ENCODE measurements around the gene CMC1. TPM values are rescaled to one million over a fixed set of nuclear protein-coding genes. Genes with fewer than 3 reads are reported as not detected.
A peak's percentile ranks its signal among the peaks of the same experiment; 100 is the strongest.
"Not testable (repeated sequence)": the region's sequence is repeated elsewhere in the genome, so short reads cannot be mapped to it uniquely, and the experiment has no call there.

CMC1 gene, protein sequence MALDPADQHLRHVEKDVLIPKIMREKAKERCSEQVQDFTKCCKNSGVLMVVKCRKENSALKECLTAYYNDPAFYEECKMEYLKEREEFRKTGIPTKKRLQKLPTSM
- total RNA-seq: 10 to 100 TPM in 3 of 4 donors, 1 to 10 TPM in 1; 7.0 to 39.6 (median 16.1) TPM

DNA sequence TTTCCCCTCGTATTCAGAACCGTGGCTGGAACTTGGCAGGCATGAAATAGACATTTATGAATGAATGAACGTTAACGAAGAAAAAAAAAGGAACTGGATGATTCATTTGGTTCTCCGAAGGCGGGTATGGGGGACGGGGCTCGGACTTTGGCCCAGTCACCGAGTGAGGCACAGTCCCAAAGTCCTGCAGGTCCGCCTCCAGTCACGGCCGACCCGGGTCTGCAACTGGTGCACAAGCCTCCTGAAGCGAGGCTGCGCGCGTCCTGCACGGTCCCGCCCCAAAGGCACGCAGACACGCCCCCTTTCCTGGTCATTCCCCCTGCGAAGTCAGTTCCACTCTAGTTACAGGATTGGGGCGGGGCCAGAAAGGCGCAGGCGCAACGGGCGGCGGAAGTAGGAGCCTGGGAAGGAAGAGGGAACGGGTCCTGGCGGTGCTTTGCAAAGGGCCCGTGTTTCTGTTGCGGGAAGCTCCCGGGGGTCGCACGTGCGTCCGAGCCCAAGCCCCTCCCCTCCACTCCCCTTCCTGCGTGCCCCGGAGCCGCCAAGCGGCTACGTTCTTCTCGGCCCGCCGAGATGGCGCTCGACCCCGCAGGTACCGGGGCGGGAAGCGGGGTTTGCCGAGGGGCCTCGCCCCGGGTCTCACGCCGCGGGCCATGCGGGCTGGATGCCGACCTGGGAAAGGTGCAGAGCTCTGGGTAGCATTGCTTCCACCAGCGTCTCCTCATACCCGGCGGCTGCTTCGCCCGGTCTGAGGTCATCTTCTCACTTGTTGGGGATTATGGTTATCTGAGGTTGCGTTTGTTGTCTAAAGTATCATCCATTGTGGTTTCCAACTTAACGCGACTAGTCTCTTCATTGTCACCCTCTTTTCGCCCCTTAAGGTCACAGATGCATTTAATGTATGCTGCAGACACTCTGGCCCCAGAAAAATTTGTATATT lies at the start of gene CMC1:
Gene CMC1, plus strand, starts transcription at position 399 of the 940 bp plus-strand sequence. Its CDS starts 175 bp downstream, at position 574.
- Histone ChIP-seq H3K9me3 (no peaks in the 10 kb centered on the region), H3K36me3 (no peaks in the 10 kb centered on the region), H3K27ac (peak within 1 kb of the TSS; percentile 85 to 95 (median 86)), H3K27me3 (no peaks in the 10 kb centered on the region), H3K4me3 (peak within 1 kb of the TSS; percentile 77 to 97 (median 92)), H3K4me1 (peaks cover 0 to 28% (median 3%) of the 10 kb centered on the region in 4 donors)
- peak; percentile 97 to 99 (median 99) for DNase-seq
- TF ChIP-seq, protein P1, sequence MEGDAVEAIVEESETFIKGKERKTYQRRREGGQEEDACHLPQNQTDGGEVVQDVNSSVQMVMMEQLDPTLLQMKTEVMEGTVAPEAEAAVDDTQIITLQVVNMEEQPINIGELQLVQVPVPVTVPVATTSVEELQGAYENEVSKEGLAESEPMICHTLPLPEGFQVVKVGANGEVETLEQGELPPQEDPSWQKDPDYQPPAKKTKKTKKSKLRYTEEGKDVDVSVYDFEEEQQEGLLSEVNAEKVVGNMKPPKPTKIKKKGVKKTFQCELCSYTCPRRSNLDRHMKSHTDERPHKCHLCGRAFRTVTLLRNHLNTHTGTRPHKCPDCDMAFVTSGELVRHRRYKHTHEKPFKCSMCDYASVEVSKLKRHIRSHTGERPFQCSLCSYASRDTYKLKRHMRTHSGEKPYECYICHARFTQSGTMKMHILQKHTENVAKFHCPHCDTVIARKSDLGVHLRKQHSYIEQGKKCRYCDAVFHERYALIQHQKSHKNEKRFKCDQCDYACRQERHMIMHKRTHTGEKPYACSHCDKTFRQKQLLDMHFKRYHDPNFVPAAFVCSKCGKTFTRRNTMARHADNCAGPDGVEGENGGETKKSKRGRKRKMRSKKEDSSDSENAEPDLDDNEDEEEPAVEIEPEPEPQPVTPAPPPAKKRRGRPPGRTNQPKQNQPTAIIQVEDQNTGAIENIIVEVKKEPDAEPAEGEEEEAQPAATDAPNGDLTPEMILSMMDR (IDR thresholded peaks at IDR 0.05): peak in 2 of 6 experiments; percentile 3 to 5
- peak; percentile 83 to 95 for TF ChIP-seq POLR2A (IDR thresholded peaks at IDR 0.05)

DNA sequence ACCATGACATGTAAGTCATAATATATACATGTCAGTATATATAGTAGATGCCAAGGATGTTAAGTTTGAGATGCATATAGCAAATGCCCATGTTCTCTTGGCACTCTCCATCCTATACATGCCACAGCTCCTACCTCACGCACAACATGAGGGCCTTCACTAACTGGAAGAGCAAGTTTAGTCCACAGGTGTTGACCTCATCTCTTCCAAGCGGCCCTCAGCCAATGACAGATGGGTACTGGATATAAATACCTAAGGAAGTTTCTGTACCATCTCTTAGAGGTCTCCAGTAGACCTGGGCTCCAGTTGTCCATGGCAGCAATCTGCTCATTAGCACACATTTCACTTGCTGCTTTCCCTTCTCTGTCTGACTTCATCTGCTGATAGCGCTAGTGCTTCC lies 43.3 kb upstream of the CMC1 start:
- no peaks in the 10 kb centered on the region for H3K36me3 ChIP-seq
- no peaks in the 10 kb centered on the region for H3K9me3 ChIP-seq
- H3K27me3 ChIP-seq: no peaks in the 10 kb centered on the region
- no peak overlapping the region for H3K27ac ChIP-seq
- DNase-seq: no peak
- H3K4me1 ChIP-seq: no peaks in the 10 kb centered on the region
- TF ChIP-seq, protein P1 (IDR thresholded peaks at IDR 0.05): no peak
- no peak for TF ChIP-seq POLR2A (IDR thresholded peaks at IDR 0.05)
- no peak overlapping the region for H3K4me3 ChIP-seq

DNA sequence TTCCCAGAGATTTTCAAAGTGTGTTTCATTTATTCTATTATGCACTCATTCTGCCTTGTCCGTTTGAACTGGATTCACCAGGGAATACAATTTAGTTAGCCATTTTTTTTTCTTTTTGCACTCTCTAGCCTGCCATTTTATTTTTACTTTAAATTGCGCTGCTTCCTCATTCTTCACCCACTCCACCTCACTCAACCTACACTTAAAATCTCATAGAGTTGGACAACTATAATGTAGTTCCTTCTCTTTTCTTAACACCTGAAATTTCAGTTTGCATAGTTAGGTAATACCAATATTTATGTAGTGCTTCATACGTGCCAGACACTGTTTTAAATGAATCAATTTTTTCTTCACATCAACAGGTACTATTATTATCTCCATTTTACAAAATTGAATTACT lies 42.4 kb upstream of the CMC1 start:
- TF ChIP-seq, protein P1 (IDR thresholded peaks at IDR 0.05): no peak
- no peak for TF ChIP-seq POLR2A (IDR thresholded peaks at IDR 0.05)
- Histone ChIP-seq H3K4me3 (no peak overlapping the region), H3K9me3 (no peaks in the 10 kb centered on the region), H3K36me3 (no peaks in the 10 kb centered on the region), H3K27me3 (no peaks in the 10 kb centered on the region), H3K4me1 (no peaks in the 10 kb centered on the region), H3K27ac (no peak overlapping the region)
- DNase-seq: no peak

DNA sequence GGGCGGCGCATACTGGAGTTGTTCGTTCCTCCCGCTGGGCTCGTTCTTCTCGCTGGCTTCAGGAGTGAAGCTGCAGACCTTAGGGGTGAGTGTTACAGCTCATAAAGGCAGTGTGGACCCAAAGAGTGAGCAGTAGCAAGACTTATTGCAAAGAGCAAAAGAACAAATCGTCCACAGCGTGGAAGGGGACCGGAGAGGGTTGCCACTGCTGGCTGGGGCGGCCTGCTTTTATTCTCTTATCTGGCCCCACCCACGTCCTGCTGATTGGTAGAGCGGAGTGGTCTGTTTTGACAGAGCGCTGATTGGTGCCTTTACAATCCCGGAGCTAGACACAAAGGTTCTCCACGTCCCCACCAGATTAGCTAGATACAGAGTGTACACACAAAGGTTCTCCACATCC lies 41.8 kb upstream of the CMC1 start:
- not testable (repeated sequence) for H3K9me3 ChIP-seq, DNase-seq, H3K4me3 ChIP-seq, H3K36me3 ChIP-seq, H3K27ac ChIP-seq, H3K27me3 ChIP-seq, H3K4me1 ChIP-seq

DNA sequence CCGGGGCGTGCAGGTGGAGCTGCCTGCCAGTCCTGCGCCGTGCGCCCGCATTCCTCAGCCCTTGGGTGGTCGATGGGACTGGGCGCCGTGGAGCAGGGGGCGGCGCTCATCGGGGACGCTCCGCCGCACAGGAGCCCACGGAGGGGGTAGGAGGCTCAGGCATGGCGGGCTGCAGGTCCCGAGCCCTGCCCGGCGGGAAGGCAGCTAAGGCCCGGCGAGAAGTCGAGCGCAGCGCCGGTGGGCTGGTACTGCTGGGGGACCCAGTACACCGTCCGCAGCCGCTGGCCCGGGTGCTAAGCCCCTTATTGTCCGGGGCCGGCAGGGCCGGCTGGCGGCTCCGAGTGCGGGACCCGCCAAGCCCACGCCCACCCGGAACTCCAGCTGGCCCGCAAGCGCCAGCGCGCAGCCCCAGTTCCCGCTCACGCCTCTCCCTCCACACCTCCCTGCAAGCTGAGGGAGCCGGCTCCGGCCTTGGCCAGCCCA lies 41.0 kb upstream of the CMC1 start:
- H3K4me1 ChIP-seq: not testable (repeated sequence)
- peak overlapping the region in 2 of 4 donors; percentile 2 to 17 for H3K4me3 ChIP-seq

DNA sequence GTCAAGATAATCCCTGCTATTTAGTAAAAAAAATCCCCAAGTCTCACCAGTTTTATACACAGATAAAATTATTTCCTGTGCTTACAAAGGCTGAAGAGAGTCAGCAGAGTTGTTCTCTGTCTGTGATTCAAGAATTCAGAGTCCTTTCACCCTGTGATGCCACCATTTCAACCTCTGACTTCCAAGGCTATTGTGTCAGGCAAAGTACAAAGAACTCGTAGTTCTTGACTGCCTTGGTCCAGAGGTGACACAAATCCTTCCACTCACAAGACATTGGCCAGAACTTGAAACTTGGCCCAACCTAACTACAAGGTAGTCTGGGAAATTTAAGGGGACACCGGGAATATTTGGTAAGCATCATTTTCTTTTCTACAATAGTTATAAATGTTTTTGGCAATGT lies 34.9 kb upstream of the CMC1 start:
- no peak overlapping the region for H3K4me3 ChIP-seq
- H3K27ac ChIP-seq: no peak overlapping the region
- H3K36me3 ChIP-seq: no peaks in the 10 kb centered on the region
- no peak for DNase-seq
- H3K4me1 ChIP-seq: no peaks in the 10 kb centered on the region
- no peaks in the 10 kb centered on the region for H3K9me3 ChIP-seq
- TF ChIP-seq POLR2A (IDR thresholded peaks at IDR 0.05): no peak
- TF ChIP-seq, protein P1 (IDR thresholded peaks at IDR 0.05): no peak
- H3K27me3 ChIP-seq: no peaks in the 10 kb centered on the region

More for the DNA sequence above, 41.0 kb upstream of the CMC1 start:
- DNase-seq, H3K9me3 ChIP-seq, H3K36me3 ChIP-seq, H3K27ac ChIP-seq, H3K27me3 ChIP-seq: not testable (repeated sequence)

Measured in Peyer's patch (tissue), 4 donors.